Measurements from ENCODE around the gene CAPN3. TPM values are rescaled to one million over a fixed set of nuclear protein-coding genes. Genes with fewer than 3 reads are reported as not detected.

CAPN3 gene
- polyA plus RNA-seq, 2 of the 4 experiments (the other 2 are of a cell fraction) = 0.25 to 1.1 TPM

DNA sequence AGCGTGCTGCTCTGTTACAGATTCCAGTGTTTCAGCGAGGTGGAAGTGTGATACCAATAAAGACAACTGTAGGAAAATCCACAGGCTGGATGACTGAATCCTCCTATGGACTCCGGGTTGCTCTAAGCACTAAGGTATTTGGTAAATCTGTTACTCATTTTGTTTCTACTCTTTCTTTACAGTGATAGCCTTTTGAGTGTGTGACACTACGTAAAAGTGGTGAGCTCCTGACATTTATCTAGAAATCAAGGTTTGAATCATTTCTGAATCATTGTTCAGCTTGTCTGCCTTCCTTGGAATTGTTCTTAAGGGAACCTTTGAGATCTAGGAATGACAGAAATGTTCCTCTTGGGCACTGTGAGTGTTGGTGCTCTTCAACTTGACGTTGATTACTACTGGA lies 11.2 kb upstream of the CAPN3 start:
- CTCF ChIA-PET = no interaction called here
- ATAC-seq (no peak), FAIRE-seq (no peak)

DNA sequence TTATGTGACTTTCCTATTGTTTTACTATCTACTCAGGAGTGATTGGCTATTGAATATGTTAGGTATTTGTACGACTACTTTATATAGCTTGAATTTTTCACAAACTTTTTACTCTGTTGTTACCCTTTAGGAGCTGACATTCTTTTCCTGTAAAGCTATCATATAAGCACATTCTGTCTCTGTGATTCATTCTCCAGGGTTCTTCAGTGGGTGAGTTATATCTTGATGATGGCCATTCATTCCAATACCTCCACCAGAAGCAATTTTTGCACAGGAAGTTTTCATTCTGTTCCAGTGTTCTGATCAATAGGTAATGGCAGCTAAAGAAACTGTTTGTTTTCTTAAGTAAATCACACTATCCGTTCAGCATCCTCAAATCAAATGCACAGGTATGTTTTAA lies 10.1 kb upstream of the CAPN3 start:
- no peaks in the 10 kb centered on the region for H3K4me1 ChIP-seq
- WGBS (ENCODE audit: missing lambda C conversion rate) = 90% methylated on average over 2 of the region's 2 CpGs
- ATAC-seq = no peak
- H3K4me3 ChIP-seq = no peak overlapping the region
- ChIA-PET CTCF (interaction anchor here (1.2 kb wide), 1 partner anchor 11 kb away, joined by 3 read pairs; no protein-coding TSS in a partner anchor), POLR2A (no interaction called here)
- no peak for DNase-seq (ENCODE audit: low read depth in 1 of 2, low spot score in 1 of 2)
- no peak for FAIRE-seq
- TF ChIP-seq, protein P1, sequence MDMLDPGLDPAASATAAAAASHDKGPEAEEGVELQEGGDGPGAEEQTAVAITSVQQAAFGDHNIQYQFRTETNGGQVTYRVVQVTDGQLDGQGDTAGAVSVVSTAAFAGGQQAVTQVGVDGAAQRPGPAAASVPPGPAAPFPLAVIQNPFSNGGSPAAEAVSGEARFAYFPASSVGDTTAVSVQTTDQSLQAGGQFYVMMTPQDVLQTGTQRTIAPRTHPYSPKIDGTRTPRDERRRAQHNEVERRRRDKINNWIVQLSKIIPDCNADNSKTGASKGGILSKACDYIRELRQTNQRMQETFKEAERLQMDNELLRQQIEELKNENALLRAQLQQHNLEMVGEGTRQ (IDR thresholded peaks at IDR 0.05) = no peak
- TF ChIP-seq CEBPB (IDR thresholded peaks at IDR 0.05) (no peak), JUN (IDR thresholded peaks at IDR 0.05) (no peak), RARB (CRISPR knock-in tag; IDR thresholded peaks at IDR 0.05) (no peak), HOXA7 (CRISPR knock-in tag; IDR thresholded peaks at IDR 0.05) (no peak), FOSB (CRISPR knock-in tag; IDR thresholded peaks at IDR 0.05) (no peak), CBX2 (IDR thresholded peaks at IDR 0.05; ENCODE audit: borderline replicate concordance, low read depth) (no peak), RNF2 (IDR thresholded peaks at IDR 0.05; ENCODE audit: borderline replicate concordance, low read depth) (no peak), ZNF302 (CRISPR knock-in tag; IDR thresholded peaks at IDR 0.05) (no peak), EP300 (IDR thresholded peaks at IDR 0.05) (no peak), CHD4 (IDR thresholded peaks at IDR 0.05; ENCODE audit: borderline replicate concordance) (no peak), KDM1A (IDR thresholded peaks at IDR 0.05; ENCODE audit: low read depth) (no peak), MAZ (IDR thresholded peaks at IDR 0.05; ENCODE audit: borderline replicate concordance, low read depth, low read length) (no peak), BCL3 (IDR thresholded peaks at IDR 0.05) (no peak), HOXB13 (CRISPR knock-in tag; IDR thresholded peaks at IDR 0.05; ENCODE audit: low read depth) (no peak), GATA3 (IDR thresholded peaks at IDR 0.05; ENCODE audit: borderline replicate concordance) (no peak), RAD21 (conservative IDR thresholded peaks at IDR 0.05 in 1 of 2, IDR thresholded peaks at IDR 0.05 in 1 of 2) (no peak), SREBF2 (IDR thresholded peaks at IDR 0.05) (no peak), FOXS1 (CRISPR knock-in tag; IDR thresholded peaks at IDR 0.05) (no peak), NPAS2 (CRISPR knock-in tag; IDR thresholded peaks at IDR 0.05; ENCODE audit: borderline replicate concordance) (no peak)
- H3K27ac ChIP-seq = no peak overlapping the region
- H3K4me2 ChIP-seq = no peak overlapping the region
- no peaks in the 10 kb centered on the region for H3K9me3 ChIP-seq

More for the DNA sequence above, 11.2 kb upstream of the CAPN3 start:
- H3K4me1 ChIP-seq = no peaks in the 10 kb centered on the region
- no peak overlapping the region for H3K27ac ChIP-seq
- no peak overlapping the region for H3K4me3 ChIP-seq
- DNase-seq (ENCODE audit: low read depth in 1 of 2, low spot score in 1 of 2) = no peak
- no peak for TF ChIP-seq RARB (CRISPR knock-in tag; IDR thresholded peaks at IDR 0.05)
- no peak for TF ChIP-seq NFE2L2 (conservative IDR thresholded peaks at IDR 0.05; ENCODE audit: low read length)
- TF ChIP-seq, protein P2, sequence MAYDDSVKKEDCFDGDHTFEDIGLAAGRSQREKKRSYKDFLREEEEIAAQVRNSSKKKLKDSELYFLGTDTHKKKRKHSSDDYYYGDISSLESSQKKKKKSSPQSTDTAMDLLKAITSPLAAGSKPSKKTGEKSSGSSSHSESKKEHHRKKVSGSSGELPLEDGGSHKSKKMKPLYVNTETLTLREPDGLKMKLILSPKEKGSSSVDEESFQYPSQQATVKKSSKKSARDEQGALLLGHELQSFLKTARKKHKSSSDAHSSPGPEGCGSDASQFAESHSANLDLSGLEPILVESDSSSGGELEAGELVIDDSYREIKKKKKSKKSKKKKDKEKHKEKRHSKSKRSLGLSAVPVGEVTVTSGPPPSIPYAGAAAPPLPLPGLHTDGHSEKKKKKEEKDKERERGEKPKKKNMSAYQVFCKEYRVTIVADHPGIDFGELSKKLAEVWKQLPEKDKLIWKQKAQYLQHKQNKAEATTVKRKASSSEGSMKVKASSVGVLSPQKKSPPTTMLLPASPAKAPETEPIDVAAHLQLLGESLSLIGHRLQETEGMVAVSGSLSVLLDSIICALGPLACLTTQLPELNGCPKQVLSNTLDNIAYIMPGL (CRISPR knock-in tag; IDR thresholded peaks at IDR 0.05; ENCODE audit: borderline replicate concordance) = no peak
- no peak for TF ChIP-seq HOXA7 (CRISPR knock-in tag; IDR thresholded peaks at IDR 0.05)
- TF ChIP-seq, protein P3, sequence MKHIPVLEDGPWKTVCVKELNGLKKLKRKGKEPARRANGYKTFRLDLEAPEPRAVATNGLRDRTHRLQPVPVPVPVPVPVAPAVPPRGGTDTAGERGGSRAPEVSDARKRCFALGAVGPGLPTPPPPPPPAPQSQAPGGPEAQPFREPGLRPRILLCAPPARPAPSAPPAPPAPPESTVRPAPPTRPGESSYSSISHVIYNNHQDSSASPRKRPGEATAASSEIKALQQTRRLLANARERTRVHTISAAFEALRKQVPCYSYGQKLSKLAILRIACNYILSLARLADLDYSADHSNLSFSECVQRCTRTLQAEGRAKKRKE (CRISPR knock-in tag; IDR thresholded peaks at IDR 0.05; ENCODE audit: low read depth) = no peak
- no peak overlapping the region for H3K4me2 ChIP-seq
- POLR2A ChIA-PET = no interaction called here
- no peaks in the 10 kb centered on the region for H3K9me3 ChIP-seq
- WGBS (ENCODE audit: missing lambda C conversion rate) = 78% methylated on average over 5 of the region's 5 CpGs
